ENCODE data around the gene OMA1.
"Not testable (repeated sequence)": the region's sequence is repeated elsewhere in the genome, so short reads cannot be mapped to it uniquely, and the experiment has no call there.

The OMA1 gene

GRCh38 chr1:58568911-58569310, 22.4 kb upstream of the OMA1 start:
- no peak overlapping the region for H3K27ac Mint-ChIP-seq
- no peak overlapping the region for H3K4me3 Mint-ChIP-seq
- DNase-seq (no peak), ATAC-seq (replicated peaks) (no peak)
- H3K36me3 Mint-ChIP-seq (ENCODE audit: insufficient read depth), result peaks cover 2% of the 10 kb centered on the region
- no peaks in the 10 kb centered on the region for H3K9me3 Mint-ChIP-seq
- H3K4me1 Mint-ChIP-seq (ENCODE audit: low read depth in 2 of 2), result peaks cover 0 to under 1% of the 10 kb centered on the region in 2 donors
- H3K27me3 Mint-ChIP-seq, result peaks cover 62 to 79% of the 10 kb centered on the region in 2 donors

GRCh38 chr1:58568271-58568860, 21.8 kb upstream of the OMA1 start:
- Mint-ChIP-seq H3K4me3 (no peak overlapping the region), H3K36me3 (ENCODE audit: insufficient read depth) (peaks cover 2% of the 10 kb centered on the region), H3K9me3 (no peaks in the 10 kb centered on the region), H3K4me1 (ENCODE audit: low read depth in 2 of 2) (no peaks in the 10 kb centered on the region), H3K27me3 (peaks cover 60 to 78% of the 10 kb centered on the region in 2 donors), H3K27ac (no peak overlapping the region)
- ATAC-seq (replicated peaks) (no peak), DNase-seq (no peak)

- H3K4me1 Mint-ChIP-seq (ENCODE audit: low read depth in 2 of 2), result no peaks in the 10 kb centered on the region
- DNase-seq (no peak), ATAC-seq (replicated peaks) (no peak)
- peaks cover 2% of the 10 kb centered on the region for H3K36me3 Mint-ChIP-seq (ENCODE audit: insufficient read depth)
- H3K27me3 Mint-ChIP-seq, result peaks cover 51 to 78% of the 10 kb centered on the region in 2 donors
- no peak overlapping the region for H3K27ac Mint-ChIP-seq
- H3K4me3 Mint-ChIP-seq, result no peak overlapping the region
- no peaks in the 10 kb centered on the region for H3K9me3 Mint-ChIP-seq
Measured at GRCh38 chr1:58566339-58566738, 19.8 kb upstream of the OMA1 start.

- H3K9me3 Mint-ChIP-seq; DNase-seq; H3K4me1 Mint-ChIP-seq (ENCODE audit: low read depth in 2 of 2); H3K27ac Mint-ChIP-seq; H3K36me3 Mint-ChIP-seq (ENCODE audit: insufficient read depth); ATAC-seq (replicated peaks); H3K4me3 Mint-ChIP-seq: not testable (repeated sequence)
- H3K27me3 Mint-ChIP-seq, result peaks cover 41 to 71% of the 10 kb centered on the region in 2 donors
Measured at GRCh38 chr1:58563715-58564114, 17.2 kb upstream of the OMA1 start.

GRCh38 chr1:58561633-58562032, 15.1 kb upstream of the OMA1 start:
- H3K36me3 Mint-ChIP-seq (ENCODE audit: insufficient read depth), result peaks cover 2% of the 10 kb centered on the region
- no peak overlapping the region for H3K4me3 Mint-ChIP-seq
- no peaks in the 10 kb centered on the region for H3K4me1 Mint-ChIP-seq (ENCODE audit: low read depth in 2 of 2)
- no peak overlapping the region for H3K27ac Mint-ChIP-seq
- no peak for DNase-seq
- peaks cover 42 to 81% of the 10 kb centered on the region in 2 donors for H3K27me3 Mint-ChIP-seq
- H3K9me3 Mint-ChIP-seq, result no peaks in the 10 kb centered on the region
- ATAC-seq (replicated peaks), result no peak

GRCh38 chr1:58555393-58555792, 8.9 kb upstream of the OMA1 start:
- Mint-ChIP-seq H3K36me3 (ENCODE audit: insufficient read depth) (no peaks in the 10 kb centered on the region), H3K4me3 (no peak overlapping the region), H3K27ac (no peak overlapping the region), H3K9me3 (no peaks in the 10 kb centered on the region), H3K27me3 (peaks cover 37 to 62% of the 10 kb centered on the region in 2 donors), H3K4me1 (ENCODE audit: low read depth in 2 of 2) (no peaks in the 10 kb centered on the region)
- DNase-seq (no peak), ATAC-seq (replicated peaks) (no peak)

GRCh38 chr1:58551186-58552140, 4.9 kb upstream of the OMA1 start:
- peaks cover 4 to 5% of the 10 kb centered on the region in 2 donors for H3K4me1 Mint-ChIP-seq (ENCODE audit: low read depth in 2 of 2)
- no peak overlapping the region for H3K27ac Mint-ChIP-seq
- no peaks in the 10 kb centered on the region for H3K9me3 Mint-ChIP-seq
- H3K4me3 Mint-ChIP-seq, result no peak overlapping the region
- DNase-seq (no peak), ATAC-seq (replicated peaks) (no peak)
- H3K27me3 Mint-ChIP-seq, result peaks cover 29 to 39% of the 10 kb centered on the region in 2 donors
- H3K36me3 Mint-ChIP-seq (ENCODE audit: insufficient read depth), result peaks cover 3% of the 10 kb centered on the region

GRCh38 chr1:58549291-58549690, 2.8 kb upstream of the OMA1 start:
- H3K4me3 Mint-ChIP-seq; ATAC-seq (replicated peaks); H3K27ac Mint-ChIP-seq; DNase-seq; H3K9me3 Mint-ChIP-seq: not testable (repeated sequence)
- Mint-ChIP-seq H3K36me3 (ENCODE audit: insufficient read depth) (peaks cover 14% of the 10 kb centered on the region), H3K27me3 (peaks cover 18 to 23% of the 10 kb centered on the region in 2 donors), H3K4me1 (ENCODE audit: low read depth in 2 of 2) (peaks cover 13 to 18% of the 10 kb centered on the region in 2 donors)

- Mint-ChIP-seq H3K27me3 (peaks cover 16 to 19% of the 10 kb centered on the region in 2 donors), H3K4me1 (ENCODE audit: low read depth in 2 of 2) (peaks cover 14 to 23% of the 10 kb centered on the region in 2 donors), H3K27ac (no peak overlapping the region), H3K4me3 (no peak overlapping the region), H3K9me3 (no peaks in the 10 kb centered on the region), H3K36me3 (ENCODE audit: insufficient read depth) (peaks cover 15% of the 10 kb centered on the region)
- ATAC-seq (replicated peaks), result no peak
- no peak for DNase-seq
Measured at GRCh38 chr1:58548371-58548770, 1.8 kb upstream of the OMA1 start.

- Mint-ChIP-seq H3K4me3 (peak overlapping the region; percentile 92 to 93), H3K27ac (peak overlapping the region; percentile 99), H3K4me1 (ENCODE audit: low read depth in 2 of 2) (peaks cover 14 to 29% of the 10 kb centered on the region in 2 donors), H3K27me3 (peaks cover 9 to 12% of the 10 kb centered on the region in 2 donors), H3K9me3 (no peaks in the 10 kb centered on the region), H3K36me3 (ENCODE audit: insufficient read depth) (peaks cover 17% of the 10 kb centered on the region)
- peak; percentile 80 to 82 (median 81) for DNase-seq
- ATAC-seq (replicated peaks), result peak; percentile 84
Measured at GRCh38 chr1:58545591-58546519, 671 bp downstream of the OMA1 start.

GRCh38 chr1:58543260-58543659, 3.3 kb downstream of the OMA1 start:
- peaks cover 14 to 29% of the 10 kb centered on the region in 2 donors for H3K4me1 Mint-ChIP-seq (ENCODE audit: low read depth in 2 of 2)
- H3K36me3 Mint-ChIP-seq (ENCODE audit: insufficient read depth), result peaks cover 23% of the 10 kb centered on the region
- H3K4me3 Mint-ChIP-seq, result no peak overlapping the region
- DNase-seq, result no peak
- no peaks in the 10 kb centered on the region for H3K27me3 Mint-ChIP-seq
- ATAC-seq (replicated peaks), result no peak
- H3K27ac Mint-ChIP-seq, result peak overlapping the region in 1 of 2 donors; percentile 1
- no peaks in the 10 kb centered on the region for H3K9me3 Mint-ChIP-seq

GRCh38 chr1:58539553-58539952, 7.0 kb downstream of the OMA1 start:
- H3K36me3 Mint-ChIP-seq (ENCODE audit: insufficient read depth), result peaks cover 23% of the 10 kb centered on the region
- DNase-seq, result no peak

GRCh38 chr1:58538821-58539220, 7.7 kb downstream of the OMA1 start:
- H3K36me3 Mint-ChIP-seq (ENCODE audit: insufficient read depth), result peaks cover 23% of the 10 kb centered on the region
- peaks cover 4 to 11% of the 10 kb centered on the region in 2 donors for H3K4me1 Mint-ChIP-seq (ENCODE audit: low read depth in 2 of 2)
- H3K27ac Mint-ChIP-seq, result no peak overlapping the region
- DNase-seq, result no peak
- no peak for ATAC-seq (replicated peaks)
- no peak overlapping the region for H3K4me3 Mint-ChIP-seq
- no peaks in the 10 kb centered on the region for H3K27me3 Mint-ChIP-seq
- no peaks in the 10 kb centered on the region for H3K9me3 Mint-ChIP-seq

More at GRCh38 chr1:58539553-58539952, 7.0 kb downstream of the OMA1 start:
- peaks cover 4 to 11% of the 10 kb centered on the region in 2 donors for H3K4me1 Mint-ChIP-seq (ENCODE audit: low read depth in 2 of 2)
- no peak overlapping the region for H3K27ac Mint-ChIP-seq
- H3K4me3 Mint-ChIP-seq, result no peak overlapping the region
- H3K9me3 Mint-ChIP-seq, result no peaks in the 10 kb centered on the region
- no peak for ATAC-seq (replicated peaks)
- H3K27me3 Mint-ChIP-seq, result no peaks in the 10 kb centered on the region

All from effector memory CD8-positive, alpha-beta T cell (primary cell).